ENCODE results near the gene DPP6.
"Not testable (repeated sequence)": the region's sequence is repeated elsewhere in the genome, so short reads cannot be mapped to it uniquely, and the experiment has no call there.

DNA sequence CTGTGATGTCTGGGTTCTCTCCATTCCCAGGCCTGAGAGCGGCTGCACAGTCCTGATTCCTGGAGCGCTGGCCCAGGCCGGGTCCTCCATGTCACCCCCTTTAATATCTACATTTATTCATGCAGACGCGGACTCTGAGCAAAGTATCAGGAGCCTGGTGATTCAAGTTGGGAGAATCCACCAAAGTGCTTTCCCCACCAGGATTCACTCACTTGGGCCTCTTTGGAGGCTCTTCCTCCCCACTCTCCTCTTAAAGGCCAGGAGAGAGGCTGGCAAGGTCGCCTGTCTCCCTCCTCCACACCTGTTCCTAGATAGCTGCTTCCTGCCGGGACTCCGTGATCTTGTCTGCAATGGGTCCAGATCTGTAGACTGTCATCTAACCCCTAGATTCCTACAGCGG is 98.5 kb downstream of the DPP6 start:
- TF ChIP-seq, protein P1, sequence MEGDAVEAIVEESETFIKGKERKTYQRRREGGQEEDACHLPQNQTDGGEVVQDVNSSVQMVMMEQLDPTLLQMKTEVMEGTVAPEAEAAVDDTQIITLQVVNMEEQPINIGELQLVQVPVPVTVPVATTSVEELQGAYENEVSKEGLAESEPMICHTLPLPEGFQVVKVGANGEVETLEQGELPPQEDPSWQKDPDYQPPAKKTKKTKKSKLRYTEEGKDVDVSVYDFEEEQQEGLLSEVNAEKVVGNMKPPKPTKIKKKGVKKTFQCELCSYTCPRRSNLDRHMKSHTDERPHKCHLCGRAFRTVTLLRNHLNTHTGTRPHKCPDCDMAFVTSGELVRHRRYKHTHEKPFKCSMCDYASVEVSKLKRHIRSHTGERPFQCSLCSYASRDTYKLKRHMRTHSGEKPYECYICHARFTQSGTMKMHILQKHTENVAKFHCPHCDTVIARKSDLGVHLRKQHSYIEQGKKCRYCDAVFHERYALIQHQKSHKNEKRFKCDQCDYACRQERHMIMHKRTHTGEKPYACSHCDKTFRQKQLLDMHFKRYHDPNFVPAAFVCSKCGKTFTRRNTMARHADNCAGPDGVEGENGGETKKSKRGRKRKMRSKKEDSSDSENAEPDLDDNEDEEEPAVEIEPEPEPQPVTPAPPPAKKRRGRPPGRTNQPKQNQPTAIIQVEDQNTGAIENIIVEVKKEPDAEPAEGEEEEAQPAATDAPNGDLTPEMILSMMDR (IDR thresholded peaks at IDR 0.05), result not testable (repeated sequence)
- TF ChIP-seq POLR2AphosphoS5, TCF7L2 (IDR thresholded peaks at IDR 0.05; ENCODE audit: low read depth, low read length): not testable (repeated sequence)
- TF ChIP-seq, protein P2, sequence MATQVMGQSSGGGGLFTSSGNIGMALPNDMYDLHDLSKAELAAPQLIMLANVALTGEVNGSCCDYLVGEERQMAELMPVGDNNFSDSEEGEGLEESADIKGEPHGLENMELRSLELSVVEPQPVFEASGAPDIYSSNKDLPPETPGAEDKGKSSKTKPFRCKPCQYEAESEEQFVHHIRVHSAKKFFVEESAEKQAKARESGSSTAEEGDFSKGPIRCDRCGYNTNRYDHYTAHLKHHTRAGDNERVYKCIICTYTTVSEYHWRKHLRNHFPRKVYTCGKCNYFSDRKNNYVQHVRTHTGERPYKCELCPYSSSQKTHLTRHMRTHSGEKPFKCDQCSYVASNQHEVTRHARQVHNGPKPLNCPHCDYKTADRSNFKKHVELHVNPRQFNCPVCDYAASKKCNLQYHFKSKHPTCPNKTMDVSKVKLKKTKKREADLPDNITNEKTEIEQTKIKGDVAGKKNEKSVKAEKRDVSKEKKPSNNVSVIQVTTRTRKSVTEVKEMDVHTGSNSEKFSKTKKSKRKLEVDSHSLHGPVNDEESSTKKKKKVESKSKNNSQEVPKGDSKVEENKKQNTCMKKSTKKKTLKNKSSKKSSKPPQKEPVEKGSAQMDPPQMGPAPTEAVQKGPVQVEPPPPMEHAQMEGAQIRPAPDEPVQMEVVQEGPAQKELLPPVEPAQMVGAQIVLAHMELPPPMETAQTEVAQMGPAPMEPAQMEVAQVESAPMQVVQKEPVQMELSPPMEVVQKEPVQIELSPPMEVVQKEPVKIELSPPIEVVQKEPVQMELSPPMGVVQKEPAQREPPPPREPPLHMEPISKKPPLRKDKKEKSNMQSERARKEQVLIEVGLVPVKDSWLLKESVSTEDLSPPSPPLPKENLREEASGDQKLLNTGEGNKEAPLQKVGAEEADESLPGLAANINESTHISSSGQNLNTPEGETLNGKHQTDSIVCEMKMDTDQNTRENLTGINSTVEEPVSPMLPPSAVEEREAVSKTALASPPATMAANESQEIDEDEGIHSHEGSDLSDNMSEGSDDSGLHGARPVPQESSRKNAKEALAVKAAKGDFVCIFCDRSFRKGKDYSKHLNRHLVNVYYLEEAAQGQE (IDR thresholded peaks at IDR 0.05; ENCODE audit: insufficient read depth in 1 of 2, low read depth in 2 of 2, low read length in 1 of 2), result not testable (repeated sequence)

All from Panc1 (cell line).